Measurements from ENCODE around the gene CUX1.
"Not testable (repeated sequence)": the region's sequence is repeated elsewhere in the genome, so short reads cannot be mapped to it uniquely, and the experiment has no call there.

CUX1 gene

GRCh38 chr7:102321351-102322201 is 504.1 kb downstream of the CUX1 start:
- peaks cover 2% of the 10 kb centered on the region for H3K27me3 Mint-ChIP-seq
- H3K27ac Mint-ChIP-seq = no peak overlapping the region
- no peaks in the 10 kb centered on the region for H3K36me3 Mint-ChIP-seq
- no peaks in the 10 kb centered on the region for H3K9me3 Mint-ChIP-seq (ENCODE audit: low read depth)
- H3K4me1 Mint-ChIP-seq (ENCODE audit: low read depth) = no peaks in the 10 kb centered on the region
- H3K4me3 Mint-ChIP-seq = no peak overlapping the region

GRCh38 chr7:102322202-102322715 is 504.8 kb downstream of the CUX1 start:
- Mint-ChIP-seq H3K4me3 (no peak overlapping the region), H3K27me3 (peaks cover 2% of the 10 kb centered on the region), H3K36me3 (no peaks in the 10 kb centered on the region), H3K4me1 (ENCODE audit: low read depth) (no peaks in the 10 kb centered on the region), H3K9me3 (ENCODE audit: low read depth) (no peaks in the 10 kb centered on the region), H3K27ac (no peak overlapping the region)

- Mint-ChIP-seq H3K27ac (no peak overlapping the region), H3K27me3 (peaks cover 2% of the 10 kb centered on the region), H3K36me3 (no peaks in the 10 kb centered on the region), H3K4me3 (no peak overlapping the region), H3K9me3 (ENCODE audit: low read depth) (no peaks in the 10 kb centered on the region), H3K4me1 (ENCODE audit: low read depth) (no peaks in the 10 kb centered on the region)
These were observed 506.4 kb downstream of the CUX1 start for GRCh38 chr7:102323914-102324195.

GRCh38 chr7:102325106-102325505 is 507.7 kb downstream of the CUX1 start:
- not testable (repeated sequence) for H3K9me3 Mint-ChIP-seq (ENCODE audit: low read depth); H3K27me3 Mint-ChIP-seq; H3K36me3 Mint-ChIP-seq; H3K27ac Mint-ChIP-seq; H3K4me1 Mint-ChIP-seq (ENCODE audit: low read depth); H3K4me3 Mint-ChIP-seq

- no peak overlapping the region for H3K4me3 Mint-ChIP-seq
- H3K9me3 Mint-ChIP-seq (ENCODE audit: low read depth) = no peaks in the 10 kb centered on the region
- H3K36me3 Mint-ChIP-seq = no peaks in the 10 kb centered on the region
- H3K27ac Mint-ChIP-seq = no peak overlapping the region
- H3K4me1 Mint-ChIP-seq (ENCODE audit: low read depth) = no peaks in the 10 kb centered on the region
- peaks cover 2% of the 10 kb centered on the region for H3K27me3 Mint-ChIP-seq
These were observed 508.9 kb downstream of the CUX1 start for GRCh38 chr7:102326157-102326889.

- H3K9me3 Mint-ChIP-seq (ENCODE audit: low read depth); H3K27me3 Mint-ChIP-seq; H3K27ac Mint-ChIP-seq; H3K4me3 Mint-ChIP-seq; H3K36me3 Mint-ChIP-seq; H3K4me1 Mint-ChIP-seq (ENCODE audit: low read depth): not testable (repeated sequence)
These were observed 509.8 kb downstream of the CUX1 start for GRCh38 chr7:102327183-102327582.

- not testable (repeated sequence) for H3K9me3 Mint-ChIP-seq (ENCODE audit: low read depth); H3K36me3 Mint-ChIP-seq; H3K4me3 Mint-ChIP-seq; H3K27ac Mint-ChIP-seq; H3K4me1 Mint-ChIP-seq (ENCODE audit: low read depth); H3K27me3 Mint-ChIP-seq
These were observed 511.4 kb downstream of the CUX1 start for GRCh38 chr7:102328863-102329262.

- H3K4me3 Mint-ChIP-seq; H3K9me3 Mint-ChIP-seq (ENCODE audit: low read depth); H3K27ac Mint-ChIP-seq; H3K27me3 Mint-ChIP-seq; H3K36me3 Mint-ChIP-seq; H3K4me1 Mint-ChIP-seq (ENCODE audit: low read depth): not testable (repeated sequence)
These were observed 511.9 kb downstream of the CUX1 start for GRCh38 chr7:102329366-102329765.

- H3K27me3 Mint-ChIP-seq; H3K9me3 Mint-ChIP-seq (ENCODE audit: low read depth); H3K4me3 Mint-ChIP-seq; H3K36me3 Mint-ChIP-seq; H3K4me1 Mint-ChIP-seq (ENCODE audit: low read depth); H3K27ac Mint-ChIP-seq: not testable (repeated sequence)
These were observed 513.4 kb downstream of the CUX1 start for GRCh38 chr7:102330666-102331460.

Data from activated naive CD8-positive, alpha-beta T cell (primary cell).